ENCODE results near the gene ERH.

ERH gene

DNA sequence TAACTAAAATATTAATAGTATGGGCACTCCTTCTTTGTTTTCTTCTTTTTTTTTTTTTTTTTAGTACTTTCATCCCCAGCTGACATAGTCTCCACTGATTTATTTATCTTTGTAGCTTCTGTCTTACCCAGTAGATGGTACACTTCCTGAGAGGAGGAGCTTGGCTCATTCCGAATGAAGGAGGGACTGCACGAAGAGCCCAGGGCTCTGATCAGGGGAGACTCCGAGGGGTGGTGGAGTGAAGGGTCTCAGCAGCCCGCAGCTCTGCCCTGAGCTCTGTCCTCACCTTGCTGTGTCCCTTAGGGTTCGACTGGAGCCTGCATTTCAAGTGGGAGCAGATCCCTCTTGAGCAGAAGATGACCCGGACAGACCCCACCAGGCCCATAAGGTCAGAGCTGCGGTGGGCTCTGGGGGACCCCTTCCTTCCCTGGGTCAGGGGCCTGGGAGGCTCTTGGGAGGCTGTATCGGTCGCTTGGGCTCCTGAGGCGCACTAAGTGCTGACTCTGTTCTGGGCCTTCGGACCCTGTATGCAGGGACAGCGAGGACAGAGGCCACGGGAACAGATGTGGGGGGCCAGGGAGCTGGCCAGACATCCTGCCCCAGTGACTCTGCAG is 65.2 kb downstream of the ERH start:
- FAIRE-seq (no peak), DNase-seq (ENCODE audit: insufficient read length, low spot score) (no peak)

- DNase-seq (ENCODE audit: insufficient read length, low spot score) (no peak), FAIRE-seq (no peak)
These were observed 66.9 kb downstream of the ERH start for GRCh38 chr14:69331206-69331605.

All from GM19239 (cell line).